IPS-11a (cell line): ENCODE results near the gene PRKCH.

ENCODE experiments used
- H3K4me3 ChIP-seq: one replicate; pipeline ENCODE4 v1.5.1; 2013; ENCODE audit warnings: low read depth, low read length, control low read depth

The PRKCH gene

GRCh38 chr14:61418746-61419145 is 97.4 kb downstream of the PRKCH start:
- no peak overlapping the region for H3K4me3 ChIP-seq

GRCh38 chr14:61419201-61419600 is 97.8 kb downstream of the PRKCH start:
- H3K4me3 ChIP-seq, result no peak overlapping the region

GRCh38 chr14:61420326-61420725 is 98.9 kb downstream of the PRKCH start:
- H3K4me3 ChIP-seq, result no peak overlapping the region

- no peak overlapping the region for H3K4me3 ChIP-seq
Measured at GRCh38 chr14:61421212-61421923, 100.0 kb downstream of the PRKCH start.

- no peak overlapping the region for H3K4me3 ChIP-seq
Measured at GRCh38 chr14:61426048-61426447, 104.7 kb downstream of the PRKCH start.

GRCh38 chr14:61428261-61428660 is 106.9 kb downstream of the PRKCH start:
- H3K4me3 ChIP-seq, result no peak overlapping the region

- no peak overlapping the region for H3K4me3 ChIP-seq
Measured at GRCh38 chr14:61429316-61429715, 107.9 kb downstream of the PRKCH start.

GRCh38 chr14:61430066-61430757 is 108.8 kb downstream of the PRKCH start:
- no peak overlapping the region for H3K4me3 ChIP-seq

GRCh38 chr14:61433169-61433568 is 111.8 kb downstream of the PRKCH start:
- no peak overlapping the region for H3K4me3 ChIP-seq

GRCh38 chr14:61433828-61434227 is 112.4 kb downstream of the PRKCH start:
- no peak overlapping the region for H3K4me3 ChIP-seq

GRCh38 chr14:61434311-61434710 is 112.9 kb downstream of the PRKCH start:
- no peak overlapping the region for H3K4me3 ChIP-seq

GRCh38 chr14:61435563-61436337 is 114.4 kb downstream of the PRKCH start:
- no peak overlapping the region for H3K4me3 ChIP-seq

- H3K4me3 ChIP-seq, result no peak overlapping the region
Measured at GRCh38 chr14:61437381-61437780, 116.0 kb downstream of the PRKCH start.

GRCh38 chr14:61438036-61438435 is 116.7 kb downstream of the PRKCH start:
- no peak overlapping the region for H3K4me3 ChIP-seq

- no peak overlapping the region for H3K4me3 ChIP-seq
Measured at GRCh38 chr14:61438497-61438859, 117.1 kb downstream of the PRKCH start.

GRCh38 chr14:61438860-61439765 is 117.7 kb downstream of the PRKCH start:
- no peak overlapping the region for H3K4me3 ChIP-seq

GRCh38 chr14:61439779-61440418 is 118.5 kb downstream of the PRKCH start:
- no peak overlapping the region for H3K4me3 ChIP-seq

- H3K4me3 ChIP-seq, result no peak overlapping the region
Measured at GRCh38 chr14:61443481-61443880, 122.1 kb downstream of the PRKCH start.

- H3K4me3 ChIP-seq, result no peak overlapping the region
Measured at GRCh38 chr14:61444215-61444768, 122.9 kb downstream of the PRKCH start.

- no peak overlapping the region for H3K4me3 ChIP-seq
Measured at GRCh38 chr14:61451491-61451890, 130.1 kb downstream of the PRKCH start.
